NCI-H446 (cell line): ENCODE results near the gene KLRG1.

Source experiments
- DNase-seq, 2 experiments: peaks; one replicate each; lab custom pipeline; 2025; lab: John Stamatoyannopoulos, UW

Gene KLRG1

DNA sequence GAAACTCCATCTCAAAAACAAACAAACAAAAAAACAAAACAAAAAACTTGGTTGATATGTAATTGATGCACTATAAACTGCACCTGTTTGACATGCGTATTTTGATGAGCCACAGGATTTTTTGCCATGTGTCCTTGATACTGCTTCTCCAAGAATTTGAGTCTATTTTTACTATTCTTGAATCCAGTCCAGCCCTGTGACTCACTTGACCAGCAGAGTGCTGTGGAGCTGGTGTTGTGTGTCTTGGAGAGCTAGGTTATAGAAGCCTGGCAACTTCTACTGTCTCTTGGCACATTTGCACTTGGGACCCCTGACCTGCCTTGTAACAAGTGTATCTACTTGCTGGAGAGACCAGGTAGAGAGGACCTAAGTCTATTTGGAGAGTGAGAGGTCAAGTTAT is 52.0 kb downstream of the KLRG1 start:
- DNase-seq: no peak

DNA sequence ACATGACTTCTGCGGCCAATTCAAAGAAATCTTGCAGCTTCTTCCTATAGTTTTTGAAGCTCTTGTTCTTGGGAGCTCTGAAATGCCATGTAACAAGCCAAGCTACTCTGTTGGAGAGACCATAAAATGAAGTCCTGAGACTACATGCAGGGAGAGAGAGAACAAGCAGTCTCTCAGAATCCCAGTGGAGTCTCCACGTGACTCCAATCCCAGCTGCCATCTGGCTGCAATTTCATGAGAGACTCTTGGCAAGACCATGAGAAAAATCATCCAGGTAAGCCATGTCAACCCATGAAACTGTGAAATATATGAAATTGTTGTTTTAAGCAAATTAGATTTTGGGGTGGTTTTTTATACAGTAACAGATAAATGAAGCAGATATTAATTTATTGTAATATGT is 54.4 kb downstream of the KLRG1 start:
- DNase-seq: peak in 1 of 2 experiments; percentile 28

DNA sequence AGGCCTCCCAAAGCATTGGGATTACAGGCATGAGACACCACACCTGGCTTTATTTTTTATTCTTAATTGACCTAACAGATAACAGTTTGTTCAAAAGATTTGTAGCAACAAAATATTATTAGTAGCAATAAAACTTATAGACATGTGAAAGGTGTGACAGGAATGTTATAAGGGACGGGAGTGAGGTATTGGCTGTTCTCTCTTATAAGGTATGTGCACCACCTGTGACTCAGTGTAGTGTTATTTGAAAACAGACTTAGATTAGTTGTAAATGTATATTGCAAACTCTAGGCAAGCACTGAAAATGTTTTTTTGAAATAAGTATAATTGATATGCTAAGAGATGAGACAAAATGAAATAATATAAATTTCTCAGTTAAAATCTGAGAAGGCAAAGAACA is 57.8 kb downstream of the KLRG1 start:
- no peak for DNase-seq

DNA sequence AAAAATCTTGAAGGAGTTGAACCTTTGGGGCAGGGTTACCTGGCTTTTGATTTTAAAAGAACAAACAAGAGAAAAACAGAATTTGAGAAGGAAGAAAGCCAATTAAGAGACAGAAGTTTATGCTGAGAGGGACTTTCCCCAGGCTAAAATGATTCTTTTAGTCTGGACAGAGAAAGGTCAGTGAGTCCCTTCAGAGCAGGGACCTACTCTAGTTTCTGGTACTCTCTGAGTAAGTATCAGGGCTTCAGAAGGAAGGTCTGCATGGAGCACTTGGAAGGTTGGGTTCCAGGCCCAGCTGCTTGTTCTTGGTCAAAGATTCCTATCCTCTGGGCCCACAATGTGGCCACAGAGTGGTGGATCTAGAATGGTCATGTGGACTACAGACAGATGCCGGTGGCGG is 59.6 kb downstream of the KLRG1 start:
- DNase-seq: no peak

DNA sequence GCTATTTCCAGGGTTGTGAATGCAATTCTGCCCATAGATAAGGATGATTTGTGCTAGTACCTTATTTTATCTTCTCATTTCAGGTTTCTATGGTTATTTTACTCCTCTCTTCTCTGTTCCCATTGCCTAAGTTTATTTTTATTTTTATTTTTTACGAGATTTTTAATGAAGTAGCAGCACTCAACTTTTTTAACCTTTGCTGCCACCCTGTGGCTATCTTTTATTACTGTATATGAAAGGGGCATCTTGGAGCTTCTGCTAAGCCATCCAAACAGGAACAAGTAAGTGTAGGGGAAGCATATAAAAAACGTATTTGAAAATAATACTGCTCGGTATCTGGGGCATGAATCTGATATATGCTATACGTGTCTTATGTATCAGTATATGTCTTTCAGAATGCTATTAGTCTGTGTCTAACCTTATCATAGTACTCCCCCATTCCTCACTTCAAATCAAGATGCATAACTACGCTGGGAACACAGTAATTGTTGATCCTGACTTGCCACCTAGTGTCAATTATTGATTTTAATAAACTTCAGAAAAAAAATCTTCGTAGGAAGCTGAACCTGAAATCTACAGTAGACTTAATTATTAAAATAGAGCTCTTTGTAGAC is 60.3 kb downstream of the KLRG1 start:
- DNase-seq: peak in 1 of 2 experiments; percentile 31

DNA sequence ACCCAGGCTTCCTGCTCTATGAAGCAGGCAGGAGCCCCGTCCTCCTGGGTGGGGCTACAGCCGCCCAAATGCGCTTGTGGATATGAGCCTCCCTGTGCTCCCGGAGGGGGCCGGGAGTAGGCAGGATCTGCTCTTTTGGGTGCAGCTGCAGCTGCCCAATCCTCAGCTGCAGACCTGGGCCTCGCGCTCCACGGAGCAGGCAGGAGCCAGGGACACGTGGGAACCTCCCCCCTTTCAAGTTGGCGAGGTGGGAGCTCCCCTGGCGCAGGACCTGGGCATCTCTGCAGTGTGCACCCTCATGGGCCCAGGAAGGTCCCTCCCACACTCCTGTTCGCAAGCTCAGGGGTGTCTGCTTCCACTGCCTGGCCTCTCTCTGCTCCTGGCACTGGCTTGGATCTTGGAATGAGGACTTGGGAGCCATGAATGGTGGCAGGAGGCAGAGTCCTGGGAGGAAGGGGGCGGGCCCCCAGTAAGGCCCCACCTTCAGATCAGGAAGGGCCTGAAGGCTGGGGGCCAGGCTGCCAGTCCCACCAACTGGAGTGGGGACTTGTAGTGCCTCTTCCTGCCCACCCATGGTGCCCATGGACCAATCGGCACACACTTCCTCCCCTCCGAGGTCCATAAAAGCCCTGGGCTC is 61.3 kb downstream of the KLRG1 start:
- DNase-seq: no peak

DNA sequence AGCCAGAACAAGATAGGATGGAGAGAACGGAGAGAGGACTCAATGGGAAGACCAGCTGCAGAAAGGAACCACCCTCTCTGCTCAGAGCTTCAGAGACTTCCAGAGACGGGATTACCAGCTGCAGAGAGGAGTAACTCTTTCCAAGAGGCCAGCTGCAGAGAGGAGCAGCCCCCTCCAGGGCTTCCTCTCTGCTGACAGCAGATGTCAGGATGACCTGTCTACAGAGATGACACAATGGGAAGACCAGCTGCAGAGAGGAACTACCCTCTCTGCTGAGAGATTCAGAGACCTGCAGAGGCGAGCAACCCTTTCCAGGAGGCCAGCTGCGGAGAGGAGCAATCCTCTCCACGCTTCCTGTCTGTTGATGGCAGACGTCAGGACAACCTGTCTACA is 61.8 kb downstream of the KLRG1 start:
- DNase-seq: no peak

DNA sequence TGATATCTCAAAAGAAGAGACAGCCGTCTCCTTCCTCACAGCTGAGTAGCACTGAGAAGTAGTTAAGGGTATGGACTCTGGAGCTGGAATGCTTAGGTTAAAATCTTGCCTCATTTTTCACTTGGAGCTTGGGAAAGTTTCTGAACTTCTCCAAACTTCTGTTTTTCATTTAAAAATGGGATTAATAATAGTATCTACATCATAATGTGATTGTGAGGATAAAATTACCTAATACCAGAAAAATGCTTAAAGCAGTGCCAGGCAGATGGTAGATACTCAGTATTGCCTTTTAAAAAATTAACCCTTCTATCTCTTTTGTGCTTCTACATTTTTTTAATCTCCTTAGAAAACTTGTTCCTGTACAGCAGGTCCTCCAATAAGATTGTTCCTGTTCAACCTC is 63.3 kb downstream of the KLRG1 start:
- no peak for DNase-seq
